HG03066 (cell line): ENCODE results near the gene KCNJ12.
"Not testable (repeated sequence)": the region's sequence is repeated elsewhere in the genome, so short reads cannot be mapped to it uniquely, and the experiment has no call there.

ENCODE experiments used
- ATAC-seq: cut with Tn5 transposase; IDR thresholded peaks from one replicate; pipeline ENCODE4 v1.9.1; 2021; ENCODE audit warnings: low read depth; ENCODE audit not compliant: unreplicated experiment

The KCNJ12 gene

DNA sequence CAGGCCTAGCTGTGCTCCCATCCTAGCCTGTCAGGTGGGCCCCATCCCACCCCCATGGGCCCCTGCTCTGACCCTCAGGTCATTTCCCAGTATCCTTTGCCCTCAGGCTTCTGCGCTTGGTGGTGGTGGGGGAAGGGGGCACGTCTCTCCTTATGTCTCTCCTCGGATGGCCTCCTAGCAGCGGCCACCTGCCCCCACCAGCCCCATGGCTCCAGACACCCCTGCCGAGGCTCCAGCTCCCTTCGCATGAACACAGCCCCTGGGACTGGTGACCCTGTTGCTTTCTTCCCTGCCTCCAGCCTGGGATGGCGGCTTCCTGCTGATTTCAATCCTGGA is 27.3 kb upstream of the KCNJ12 start:
- ATAC-seq = not testable (repeated sequence)

DNA sequence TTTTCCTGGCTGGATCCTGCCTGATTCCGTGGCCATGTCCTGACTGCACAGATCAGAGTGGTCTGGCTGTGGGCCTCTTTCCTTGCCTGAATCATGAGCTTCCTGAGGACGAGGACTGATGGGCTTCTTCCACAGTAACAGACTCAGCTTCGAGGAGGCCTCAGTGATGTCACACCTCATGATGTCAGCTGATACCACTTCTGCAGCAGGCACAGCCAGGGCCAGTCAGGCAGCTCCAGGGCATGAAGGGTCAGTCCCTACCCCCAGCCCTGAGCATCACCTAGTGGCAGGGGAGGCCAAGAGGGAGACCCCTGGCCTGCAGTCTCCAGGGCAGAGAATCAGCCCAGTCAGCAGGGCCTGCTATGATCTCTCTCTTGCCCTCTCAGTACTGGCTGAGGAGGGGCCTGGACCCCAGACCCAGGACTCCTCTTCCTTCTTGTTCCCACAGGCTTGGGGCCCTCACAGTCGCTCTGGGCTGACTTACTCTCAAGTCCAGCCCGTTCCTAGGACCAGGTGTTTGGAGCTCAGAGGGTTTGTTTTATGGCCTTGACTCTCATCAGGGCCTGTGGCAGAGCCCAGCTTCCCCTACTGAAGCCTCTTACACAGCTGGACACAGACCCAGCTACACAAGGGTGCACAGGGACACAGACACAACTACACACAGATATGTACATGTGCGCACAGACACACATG is 26.7 kb upstream of the KCNJ12 start:
- not testable (repeated sequence) for ATAC-seq

DNA sequence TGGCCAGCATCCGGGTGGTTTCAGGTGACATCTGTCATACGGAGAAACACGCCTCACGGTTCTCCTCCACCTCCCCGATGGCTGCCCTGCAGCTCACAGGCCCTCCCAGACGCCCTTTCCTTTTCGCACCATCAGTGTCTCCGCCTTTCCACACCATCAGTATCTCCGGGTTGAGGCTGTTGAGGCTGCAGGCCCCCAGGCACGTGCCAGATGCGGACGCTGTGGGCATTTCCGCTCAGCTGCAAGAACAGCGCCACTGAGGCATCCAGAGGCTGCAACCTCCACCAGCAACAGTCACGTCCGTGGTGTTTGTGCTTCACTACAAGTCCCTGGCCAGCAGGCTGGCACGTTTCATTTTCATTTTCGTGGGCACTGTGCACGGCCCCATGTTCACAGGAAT is 25.7 kb upstream of the KCNJ12 start:
- ATAC-seq = not testable (repeated sequence)

DNA sequence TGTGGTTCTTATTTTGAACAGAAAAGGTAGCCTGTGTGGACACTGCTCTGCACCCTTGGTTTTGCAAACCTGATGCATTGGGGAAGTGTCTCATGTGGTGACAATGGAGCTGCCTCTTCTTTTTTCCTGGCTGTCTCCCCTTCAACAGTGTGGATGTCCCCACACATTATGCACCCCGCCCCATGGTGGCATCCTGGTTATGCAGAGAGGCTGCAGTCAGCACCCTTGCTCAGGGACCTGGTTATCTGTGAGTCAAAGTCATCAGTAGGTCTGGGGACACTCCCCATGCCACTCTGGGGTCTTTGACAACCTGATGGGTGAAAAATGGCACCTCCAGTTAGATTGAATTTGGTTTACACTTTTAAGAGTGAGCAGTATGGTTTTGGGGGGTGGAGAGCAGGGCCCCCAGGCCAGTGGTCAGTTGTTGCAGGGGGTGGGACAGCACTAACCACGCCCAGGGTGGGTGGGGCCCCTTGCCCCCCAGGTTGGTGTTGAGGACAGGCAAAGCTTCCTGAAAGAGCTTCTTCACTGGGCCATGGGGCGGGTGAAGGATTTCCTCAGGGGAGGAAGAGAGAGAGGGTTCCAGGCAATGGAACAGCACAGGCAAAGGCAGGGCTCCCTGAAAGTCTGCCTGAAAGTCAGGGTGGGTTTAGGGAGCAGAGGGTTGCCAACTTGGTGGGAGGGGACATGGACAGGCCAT is 24.6 kb upstream of the KCNJ12 start:
- ATAC-seq = no peak

DNA sequence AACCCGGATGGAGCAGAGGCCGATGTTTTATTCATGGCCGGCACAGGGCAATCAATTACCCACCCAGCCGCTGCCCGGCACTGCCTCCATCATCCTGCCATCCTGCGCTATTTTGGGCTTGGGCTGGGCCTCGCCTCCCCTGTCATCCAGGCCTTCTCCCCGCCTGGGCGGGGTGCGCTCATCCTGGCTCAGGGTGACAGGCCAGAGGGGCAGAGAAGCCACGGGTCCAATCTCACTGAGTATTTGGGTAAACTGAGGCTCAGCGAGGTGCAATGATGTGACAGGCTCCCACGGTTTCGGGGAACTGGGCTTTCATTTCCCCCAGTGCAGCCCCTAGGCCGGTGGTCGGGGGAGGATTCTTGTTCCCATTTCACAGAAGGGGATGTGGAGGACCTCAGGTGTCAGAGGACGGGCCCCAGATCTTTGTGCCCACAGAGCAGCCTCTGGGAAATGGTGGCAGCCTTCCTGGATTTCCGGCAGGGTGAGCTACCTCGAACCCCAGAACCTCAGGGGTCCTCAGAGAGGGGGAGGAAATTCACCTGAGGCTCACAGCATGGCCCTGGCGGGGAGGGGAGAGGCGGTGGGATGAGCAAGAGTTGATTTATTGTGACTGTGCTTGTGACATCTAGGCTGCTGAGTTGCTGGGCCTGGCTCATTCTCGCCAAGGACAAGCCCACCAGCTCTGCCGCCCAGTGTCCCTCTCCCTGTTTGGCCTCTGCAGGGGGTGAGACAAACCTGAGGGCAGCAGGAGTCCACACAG is 23.8 kb upstream of the KCNJ12 start:
- ATAC-seq = no peak

DNA sequence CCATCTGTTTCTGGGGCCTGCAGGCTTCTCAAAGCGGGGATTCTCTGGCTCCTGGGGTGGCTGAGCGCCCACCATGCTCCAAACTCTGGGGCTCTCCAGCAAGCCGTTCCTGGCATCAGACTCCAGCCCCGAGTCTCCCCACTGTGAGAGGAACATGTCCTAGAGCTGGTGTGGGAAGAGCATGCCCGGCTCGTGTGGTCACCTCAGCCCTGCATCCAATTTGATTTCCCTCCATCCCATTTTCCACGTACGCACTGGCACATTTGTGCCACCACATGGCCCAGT is 23.2 kb upstream of the KCNJ12 start:
- no peak for ATAC-seq

DNA sequence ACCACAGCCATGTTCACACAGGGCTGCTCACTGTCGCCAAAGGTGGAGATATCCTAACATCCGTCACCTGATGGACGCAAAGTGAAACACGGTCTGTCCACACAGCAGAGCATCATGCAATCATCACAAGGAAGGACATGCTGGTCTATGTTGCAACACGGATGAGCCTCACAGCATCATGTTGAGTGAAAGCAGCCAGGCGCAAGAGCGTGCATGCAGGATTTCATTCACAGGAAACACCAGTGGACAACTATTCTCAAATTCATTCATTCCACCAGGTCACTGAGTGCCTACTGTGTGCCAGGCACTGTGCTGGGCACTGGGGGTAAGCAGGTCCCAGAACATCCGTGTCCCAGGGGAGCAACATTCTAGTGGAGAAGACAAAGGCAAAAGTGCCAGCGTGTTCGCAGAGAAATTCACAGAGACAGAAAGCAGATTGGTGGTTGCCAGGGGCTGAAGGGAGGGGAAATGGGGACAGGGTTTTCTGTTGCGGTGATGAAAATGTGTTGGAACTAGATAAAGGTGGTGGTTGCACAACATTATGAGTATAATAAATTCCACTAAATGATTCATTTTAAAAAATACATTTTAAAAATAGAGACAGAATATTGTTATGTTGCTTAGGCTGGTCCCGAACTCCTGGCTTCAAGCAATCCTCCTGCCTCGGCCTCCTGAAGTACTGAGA is 22.7 kb upstream of the KCNJ12 start:
- ATAC-seq = no peak

DNA sequence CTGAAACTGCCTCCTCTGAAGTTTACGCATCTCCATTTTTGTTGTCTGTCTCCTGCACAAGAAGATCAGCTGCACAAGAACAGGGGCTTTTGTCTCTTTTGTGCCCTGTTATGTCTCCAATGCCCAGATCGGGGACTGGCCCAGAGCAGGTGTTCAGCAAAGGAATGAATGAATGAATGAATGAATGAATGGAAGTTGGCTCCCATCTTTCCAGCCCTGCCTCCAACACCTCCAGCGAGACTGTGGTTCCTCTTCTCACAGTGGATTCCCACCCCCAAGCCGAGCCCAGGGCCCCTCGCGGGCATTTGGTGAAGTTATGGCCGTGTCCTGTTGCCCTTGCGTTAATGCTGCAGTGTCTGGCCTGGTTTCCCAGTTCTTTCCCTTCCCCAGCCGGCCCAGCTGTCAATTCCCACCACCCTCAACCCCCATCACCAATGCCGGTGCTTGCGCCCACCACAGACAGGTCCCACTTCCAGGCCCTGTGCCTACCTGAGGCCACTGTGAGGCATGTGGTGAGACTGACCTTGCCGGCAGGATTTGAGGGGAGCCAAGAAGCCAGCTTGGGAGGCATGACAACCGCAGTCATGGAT is 21.3 kb upstream of the KCNJ12 start:
- ATAC-seq = no peak

DNA sequence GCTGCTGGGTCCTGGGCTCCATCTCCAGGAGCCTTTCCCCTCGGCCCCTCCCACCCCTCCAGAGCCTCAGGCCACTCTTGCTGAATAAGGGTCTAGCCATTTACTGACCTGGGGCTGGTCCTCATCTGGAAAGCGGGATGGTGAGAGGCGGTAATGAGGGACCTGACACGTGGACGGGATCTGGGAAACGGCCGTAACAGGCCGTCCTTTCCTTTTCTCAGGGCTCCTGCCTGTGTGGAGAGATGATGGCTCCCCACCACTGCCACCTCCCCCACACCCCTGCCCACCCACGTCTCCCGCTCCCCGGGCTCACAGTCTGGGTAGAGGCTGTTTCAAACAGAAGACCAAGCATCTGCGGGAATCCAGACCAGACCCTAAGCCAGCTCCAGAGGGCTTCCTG is 20.6 kb upstream of the KCNJ12 start:
- no peak for ATAC-seq

DNA sequence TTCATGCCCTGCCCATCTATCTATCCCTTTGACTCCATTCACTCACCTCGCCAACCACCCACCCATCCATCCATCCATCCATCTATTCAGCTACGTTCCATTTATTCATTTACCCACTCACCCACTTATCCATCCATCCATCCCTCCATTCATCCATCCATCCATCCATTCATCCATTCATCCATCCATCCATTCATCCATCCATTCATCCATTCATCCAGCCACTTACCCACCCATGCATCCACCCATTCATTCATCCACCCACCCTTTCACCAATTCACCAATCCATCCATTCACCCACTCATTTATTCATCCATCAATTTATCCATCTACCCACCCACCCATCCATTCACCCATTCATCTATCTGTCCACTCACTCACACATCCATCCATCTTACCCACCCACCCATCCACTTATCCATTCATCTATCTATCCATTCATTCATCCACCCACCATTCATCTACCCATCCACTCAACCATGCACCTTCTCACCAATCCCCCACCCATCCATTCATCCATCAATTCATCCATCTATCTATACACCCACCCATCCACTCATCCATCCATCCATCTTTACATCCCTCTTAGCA is 19.5 kb upstream of the KCNJ12 start:
- ATAC-seq = no peak

DNA sequence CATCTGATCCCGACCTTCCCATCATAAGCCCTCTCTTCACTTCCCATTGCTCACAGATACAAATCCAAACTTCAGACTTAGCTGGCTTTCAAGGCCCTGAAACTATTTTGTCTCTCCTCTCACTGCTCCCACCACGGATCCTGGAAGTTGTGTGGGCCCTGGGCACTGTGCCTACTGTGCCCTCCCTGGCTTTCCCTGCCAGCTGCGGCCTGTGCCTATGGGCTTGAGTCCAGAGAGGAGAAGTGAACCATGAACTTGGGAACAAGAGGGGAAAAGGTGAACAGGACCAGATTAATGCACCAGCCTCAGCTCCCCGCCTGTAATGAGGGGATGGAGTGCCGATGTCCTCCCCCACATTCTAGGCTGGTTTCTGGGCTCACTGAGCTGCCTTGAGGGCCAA is 18.9 kb upstream of the KCNJ12 start:
- ATAC-seq = no peak

DNA sequence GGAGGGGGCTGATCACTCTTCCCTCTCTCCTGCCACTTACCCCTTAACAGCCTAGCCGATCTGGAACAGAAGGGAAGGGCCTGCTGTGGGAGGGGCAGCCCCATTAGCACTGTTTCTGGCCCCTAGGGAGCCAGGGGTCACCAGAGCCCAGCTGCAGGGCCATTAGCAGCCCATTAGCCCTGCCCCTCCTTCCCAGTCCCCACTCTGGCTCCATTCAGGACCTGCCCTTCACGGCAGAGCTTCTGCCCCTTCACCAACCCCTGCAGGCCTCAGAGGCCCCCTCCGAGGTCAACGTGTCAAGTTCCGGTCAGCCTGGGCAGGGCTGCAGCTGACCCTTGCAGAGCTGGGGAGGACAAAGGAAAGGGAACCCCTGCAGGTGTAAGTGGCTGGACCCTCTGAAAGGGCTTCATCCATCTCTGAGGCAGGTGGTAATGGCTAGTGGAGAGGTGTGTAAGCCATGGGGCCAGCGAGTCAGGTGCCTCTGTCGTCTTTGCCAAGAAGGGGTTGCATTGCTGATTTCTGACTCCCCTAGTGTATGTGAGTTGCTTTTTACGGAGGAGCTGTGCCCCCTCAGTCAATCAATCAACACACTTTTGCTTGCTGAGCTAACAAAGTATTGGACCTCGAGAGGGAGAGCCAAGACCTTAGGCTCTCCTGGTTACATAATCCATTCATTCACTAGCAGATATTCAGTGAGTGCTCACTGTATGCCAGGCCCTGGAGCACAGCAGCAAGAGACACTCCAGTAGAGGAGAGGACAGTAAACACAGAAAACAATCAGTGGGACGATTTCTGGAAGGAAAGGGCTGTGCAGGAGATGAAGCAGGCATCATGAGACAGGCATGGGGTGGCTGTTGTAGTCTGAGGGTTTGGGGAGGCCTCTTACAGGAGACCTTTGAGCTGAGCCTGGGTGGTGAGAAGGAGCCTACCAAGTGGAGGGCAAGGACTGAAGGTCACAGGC is 18.2 kb upstream of the KCNJ12 start:
- ATAC-seq = no peak

DNA sequence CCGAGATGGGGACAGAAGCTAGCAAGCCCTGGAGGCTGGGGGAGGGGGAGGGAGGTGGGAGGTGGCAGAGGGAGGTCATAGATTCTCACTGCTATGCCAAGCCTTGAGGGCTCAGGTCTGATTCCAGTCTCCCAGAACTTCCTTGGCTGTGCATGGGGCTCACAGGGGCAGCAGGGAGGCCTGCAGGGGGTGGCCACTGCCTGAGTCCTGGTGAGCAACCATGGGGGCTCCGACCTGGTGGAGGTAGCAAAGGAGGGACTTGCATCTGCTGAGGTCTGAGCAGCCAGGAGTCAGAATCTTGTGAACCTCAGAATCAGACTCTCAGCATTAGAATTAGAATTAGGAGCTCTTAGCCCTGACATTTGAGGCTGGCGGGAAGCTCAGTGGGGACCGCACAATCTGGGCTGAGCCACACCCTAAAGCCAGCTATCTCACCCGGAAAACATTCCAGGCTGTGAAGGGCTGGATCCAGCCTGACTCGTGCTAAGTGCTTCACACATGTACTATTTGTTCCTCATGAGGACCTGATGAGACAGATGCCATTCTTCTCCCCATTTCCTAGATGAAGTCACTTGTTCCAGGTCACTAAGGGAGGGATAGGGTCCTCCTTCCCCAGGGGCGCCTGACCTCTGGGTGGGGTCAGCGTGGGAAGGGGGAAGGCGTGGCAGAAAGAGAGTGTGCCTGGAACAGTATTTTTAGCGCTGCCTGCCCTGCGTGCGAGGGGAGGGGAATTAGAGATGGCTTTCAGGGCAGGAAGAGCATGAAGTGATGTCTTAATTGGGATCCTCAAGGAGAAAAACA is 17.3 kb upstream of the KCNJ12 start:
- no peak for ATAC-seq

DNA sequence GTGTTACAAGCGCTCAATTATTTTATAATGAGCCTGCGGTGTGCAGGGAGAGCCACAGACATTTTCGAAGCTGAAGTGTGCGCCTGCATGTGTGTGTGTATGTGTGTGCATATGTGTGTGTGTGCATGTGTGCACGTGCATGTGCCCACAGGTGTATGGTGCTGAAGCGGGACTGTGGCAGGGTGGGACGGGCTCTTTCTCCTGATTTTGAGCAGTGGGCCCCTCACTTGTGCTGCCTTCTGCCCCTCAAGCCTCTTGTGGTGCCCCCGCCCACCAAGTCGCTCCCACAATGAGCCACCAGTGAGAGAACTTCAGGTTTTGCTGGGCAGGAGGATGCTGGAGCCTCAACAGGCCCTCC is 16.7 kb upstream of the KCNJ12 start:
- ATAC-seq = no peak

DNA sequence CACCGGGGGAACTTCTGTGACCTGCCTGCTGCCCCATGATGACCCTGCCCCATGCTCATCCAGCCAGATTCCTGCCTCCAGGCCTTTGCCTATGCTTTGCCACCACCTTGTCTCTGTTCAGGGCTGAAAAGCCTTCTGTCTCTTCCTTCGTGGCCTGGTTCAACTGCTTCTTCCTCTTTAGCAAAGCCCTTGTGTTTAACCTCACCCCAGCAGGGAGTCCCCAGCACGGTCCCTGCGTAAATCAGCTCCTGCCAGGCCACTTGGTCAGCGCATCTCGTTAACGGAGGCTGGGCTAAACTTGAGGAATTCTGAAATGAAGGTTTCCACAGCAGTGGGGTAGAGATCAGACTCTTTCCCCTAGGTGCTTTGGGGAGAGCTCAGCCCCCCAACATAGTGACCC is 16.1 kb upstream of the KCNJ12 start:
- no peak for ATAC-seq

DNA sequence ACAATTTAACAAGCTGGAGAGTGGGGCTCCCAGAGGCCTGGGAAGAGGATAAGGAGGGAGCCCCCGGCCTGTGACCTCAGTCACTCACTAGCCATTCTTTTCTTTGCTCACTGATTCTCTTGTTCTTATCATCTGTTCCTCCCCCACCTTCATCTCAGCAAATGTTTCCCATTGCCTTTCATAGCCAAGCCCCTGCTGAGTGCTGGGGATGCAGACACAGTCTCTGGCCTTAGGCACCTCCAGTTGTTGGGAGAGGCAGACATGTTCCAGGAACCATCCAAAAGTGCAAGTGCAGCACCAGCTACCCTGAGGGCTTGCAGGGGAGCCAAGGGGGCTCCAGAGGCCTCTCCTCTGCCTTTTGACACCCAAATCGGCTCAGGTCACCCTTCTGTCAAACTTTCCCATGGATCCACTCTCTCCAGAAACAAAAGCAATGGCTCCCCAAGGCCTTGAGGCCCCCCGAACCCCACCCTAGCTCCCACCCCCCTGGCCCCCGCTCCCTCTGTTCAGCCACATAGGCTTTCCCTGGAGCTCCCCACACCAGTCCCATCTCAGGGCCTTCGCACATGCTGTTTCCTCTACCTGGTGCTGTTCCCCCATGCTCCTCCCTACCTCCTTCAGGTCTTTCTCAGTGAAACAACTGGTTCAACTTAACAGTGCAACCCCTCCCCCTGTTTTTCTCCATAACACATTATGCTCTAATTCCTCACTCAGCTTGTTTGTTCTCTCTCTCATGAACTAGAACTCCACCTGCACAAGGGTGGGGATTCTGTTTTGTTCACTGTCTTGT is 14.9 kb upstream of the KCNJ12 start:
- no peak for ATAC-seq

DNA sequence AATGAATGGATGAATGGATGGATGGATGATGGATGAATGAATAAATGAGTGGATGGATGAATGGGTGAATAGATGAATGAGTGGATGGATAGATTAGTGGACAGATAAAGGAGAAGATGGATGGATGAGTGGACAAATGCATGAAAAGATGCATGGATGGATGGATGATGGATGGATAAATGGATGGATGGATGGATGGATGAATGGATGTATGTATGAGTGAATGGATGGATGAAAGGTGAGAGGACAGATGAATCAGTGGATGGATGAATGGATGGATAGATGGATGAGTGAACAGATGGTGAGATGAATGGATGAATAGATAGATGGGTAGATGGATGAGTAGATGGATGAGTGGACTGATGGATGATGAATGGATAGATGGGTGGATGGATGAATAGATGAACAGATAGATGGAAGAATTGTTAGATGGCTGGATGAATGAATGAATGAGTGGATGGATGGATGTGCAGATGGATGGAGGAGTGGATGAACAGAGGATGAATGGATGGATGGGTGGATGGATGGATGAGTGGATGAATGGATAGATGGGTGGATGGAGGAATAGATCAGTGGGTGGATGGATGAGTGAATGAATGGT is 13.7 kb upstream of the KCNJ12 start:
- ATAC-seq = no peak
